ENCODE data around the gene DNAJB8.

The DNAJB8 gene

GRCh38 chr3:128424508-128425069 is 42.1 kb downstream of the DNAJB8 start:
- DNase-seq, result no peak

GRCh38 chr3:128423525-128424147 is 43.1 kb downstream of the DNAJB8 start:
- DNase-seq, result no peak

- no peak for DNase-seq
Observed at GRCh38 chr3:128422762-128423524, 43.7 kb downstream of the DNAJB8 start.

GRCh38 chr3:128421966-128422365 is 44.7 kb downstream of the DNAJB8 start:
- no peak for DNase-seq

- no peak for DNase-seq
Observed at GRCh38 chr3:128421439-128421836, 45.3 kb downstream of the DNAJB8 start.

- DNase-seq, result no peak
Observed at GRCh38 chr3:128420720-128421438, 45.8 kb downstream of the DNAJB8 start.

- no peak for DNase-seq
Observed at GRCh38 chr3:128420289-128420688, 46.4 kb downstream of the DNAJB8 start.

- DNase-seq, result no peak
Observed at GRCh38 chr3:128419311-128419710, 47.4 kb downstream of the DNAJB8 start.

GRCh38 chr3:128418900-128419299 is 47.8 kb downstream of the DNAJB8 start:
- DNase-seq, result no peak

GRCh38 chr3:128416578-128417211 is 50.0 kb downstream of the DNAJB8 start:
- no peak for DNase-seq

GRCh38 chr3:128415773-128416577 is 50.7 kb downstream of the DNAJB8 start:
- no peak for DNase-seq

- no peak for DNase-seq
Observed at GRCh38 chr3:128415200-128415772, 51.4 kb downstream of the DNAJB8 start.

- DNase-seq, result no peak
Observed at GRCh38 chr3:128413413-128414205, 53.1 kb downstream of the DNAJB8 start.

- no peak for DNase-seq
Observed at GRCh38 chr3:128413003-128413370, 53.7 kb downstream of the DNAJB8 start.

All from NCI-H1105 treated with DMSO at 0.1 percent for 48 hours (cell line).